Right cardiac atrium (tissue), 5 donors: Measurements from ENCODE around the gene KLHL5. TPM values are rescaled to one million over a fixed set of nuclear protein-coding genes. Genes with fewer than 3 reads are reported as not detected.

Experiments used
- ATAC-seq, 2 donors: fragments of 200-7000 bp; cut with Tn5 transposase; one replicate each; pipeline versions ENCODE4 v1.8.0 to v1.9.1; 2020; ENCODE audit warnings: moderate library complexity in 2 of 2, mild to moderate bottlenecking in 1 of 2
- DNase-seq, 3 donors: peaks; one replicate each; pipeline ENCODE4 v3.0.0-alpha.2; 2020
- H3K27ac ChIP-seq: one replicate; pipeline ENCODE4 v1.5.1; 2013; ENCODE audit warnings: mild to moderate bottlenecking, low read length, control low read depth, moderate library complexity
- H3K27me3 ChIP-seq: one replicate; pipeline ENCODE4 v1.6.1; 2013; ENCODE audit not compliant: control insufficient read depth, insufficient read depth
- H3K4me1 ChIP-seq: one replicate; pipeline ENCODE4 v1.6.1; 2013; ENCODE audit warnings: low read length; ENCODE audit not compliant: control insufficient read depth, insufficient read depth
- H3K4me3 ChIP-seq: one replicate; pipeline ENCODE4 v1.5.1; 2013; ENCODE audit warnings: low read length, control low read depth
- H3K9me3 ChIP-seq: one replicate; pipeline ENCODE4 v1.6.1; 2013; ENCODE audit warnings: low read length; ENCODE audit not compliant: control insufficient read depth
- WGBS: extraction: QIAGEN DNeasy Blood & Tissue Kit; methylation state at CpG from one replicate; pipeline ENCODE4 v1.1.7; 2013; 5-methylcytosine and 5-hydroxymethylcytosine counted together
- intact Hi-C, 4 donors: fragments of 100-400 bp; cut with DNase I; formaldehyde crosslinking; loops; one replicate each; pipeline versions ENCODE4 v1.11.0 to v1.14.0; 2022 to 2023
- polyA plus RNA-seq: library from polyadenylated mRNA; stranded (reverse); fragments of 200-250 nt; gene quantifications from one replicate; pipeline ENCODE4 v1.2.3, GENCODE V29; 2013
- total RNA-seq, 4 donors: library from RNA; stranded (reverse); fragmentation: NEBNext Ultra II Directional; extraction: Animal tissue kit (Norgen Biotek cat#: 25700); gene quantifications; one replicate each; pipeline ENCODE4 v1.2.1, GENCODE V29; 2021
- donor health status: healthy with polysubstance abuse.
- donor health status: DM: no; HTN: yes; CAD: no.
- donor health status: DM: no; HTN: no; CAD: no.
- donor health status: DM: no; HTN: yes; CAD: no; lungs with severe emphysema.
- donor health status: DM: yes; HTN: yes; CAD: no.

The KLHL5 gene
- total and polyA plus RNA-seq, 5 donors: 5.8 to 17.0 (median 14.3) TPM

GRCh38 chr4:39103291-39103690, 41.3 kb downstream of the KLHL5 start:
- Histone ChIP-seq H3K9me3 (no peaks in the 10 kb centered on the region), H3K4me1 (no peaks in the 10 kb centered on the region), H3K27ac (no peak overlapping the region), H3K27me3 (no peaks in the 10 kb centered on the region), H3K4me3 (no peak overlapping the region)
- WGBS: 96% methylated on average over 6 of the region's 6 CpGs
- DNase-seq (no peak), ATAC-seq (no peak)
- intact Hi-C loops: no loop called here

DNA sequence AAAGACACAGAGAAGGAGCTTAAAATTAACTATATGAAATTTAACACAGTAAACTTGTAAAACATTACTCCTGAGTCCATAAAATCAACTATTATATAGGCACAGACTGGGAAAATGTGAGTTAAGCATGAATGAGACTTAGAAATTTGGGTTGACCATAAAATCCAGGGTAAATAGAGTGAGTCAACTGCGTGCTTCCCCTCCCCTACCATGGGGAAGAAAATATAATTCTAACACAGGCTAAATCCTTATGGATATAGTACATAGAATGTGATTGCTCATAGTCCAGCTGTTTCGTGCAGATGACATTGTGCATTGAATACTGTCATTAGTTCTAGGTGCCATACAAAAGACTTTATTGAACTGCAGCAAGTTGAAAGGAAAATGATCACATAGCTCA, 42.2 kb downstream of the KLHL5 start:
- Histone ChIP-seq H3K4me1 (no peaks in the 10 kb centered on the region), H3K27me3 (no peaks in the 10 kb centered on the region), H3K27ac (no peak overlapping the region), H3K4me3 (no peak overlapping the region), H3K9me3 (no peaks in the 10 kb centered on the region)
- ATAC-seq (no peak), DNase-seq (no peak)
- WGBS: 90% methylated on average over 2 of the region's 2 CpGs
- intact Hi-C loops: no loop called here

DNA sequence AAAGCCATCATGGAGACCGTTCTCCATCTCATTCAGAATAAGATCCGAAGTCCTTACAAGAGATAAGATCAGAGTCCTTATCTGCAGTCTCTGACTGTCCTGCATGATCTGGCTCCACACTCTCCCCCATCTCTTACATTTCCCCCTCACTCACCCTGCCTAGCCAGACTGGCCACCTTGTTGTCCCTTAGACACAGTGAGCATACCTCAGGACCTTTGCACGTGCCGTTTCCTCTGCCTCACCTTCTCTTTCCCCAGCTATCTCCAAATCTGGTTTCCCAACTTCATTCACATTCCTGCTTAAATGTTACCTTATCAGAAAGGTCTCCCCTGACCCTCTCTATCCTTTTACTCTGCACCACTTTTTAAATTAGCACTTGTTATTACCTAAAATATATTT, 44.0 kb downstream of the KLHL5 start:
- no peak overlapping the region for H3K27ac ChIP-seq
- DNase-seq: no peak

DNA sequence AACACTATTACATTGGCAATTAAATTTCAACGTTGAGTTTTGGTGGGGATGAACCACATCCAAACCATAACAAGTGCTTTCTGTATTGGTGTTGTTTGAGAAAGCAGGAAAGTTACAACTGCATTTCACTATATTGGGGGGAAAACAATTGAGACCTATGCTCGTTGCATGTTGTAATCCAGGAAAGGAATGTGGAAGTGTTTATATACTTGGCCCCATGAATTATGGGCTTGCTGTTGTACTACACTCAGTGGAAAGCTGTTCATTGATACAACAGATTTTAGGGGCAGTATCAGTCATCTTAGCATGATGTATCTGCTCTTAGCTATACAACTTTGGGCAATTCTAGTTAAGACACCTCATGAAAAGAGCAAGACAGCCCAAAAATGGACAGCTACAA, 52.4 kb downstream of the KLHL5 start:
- no peaks in the 10 kb centered on the region for H3K9me3 ChIP-seq
- H3K4me1 ChIP-seq: no peaks in the 10 kb centered on the region
- H3K4me3 ChIP-seq: no peak overlapping the region
- no peaks in the 10 kb centered on the region for H3K27me3 ChIP-seq
- intact Hi-C loops: no loop called here
- DNase-seq: no peak
- 85% methylated on average over 2 of the region's 2 CpGs for WGBS
- ATAC-seq: no peak
- no peak overlapping the region for H3K27ac ChIP-seq

More for the DNA sequence above, 44.0 kb downstream of the KLHL5 start:
- intact Hi-C loops: no loop called here
- H3K4me1 ChIP-seq: no peaks in the 10 kb centered on the region
- H3K9me3 ChIP-seq: no peaks in the 10 kb centered on the region
- 97% methylated on average over 4 of the region's 4 CpGs for WGBS
- no peak for ATAC-seq
- no peaks in the 10 kb centered on the region for H3K27me3 ChIP-seq
- no peak overlapping the region for H3K4me3 ChIP-seq

DNA sequence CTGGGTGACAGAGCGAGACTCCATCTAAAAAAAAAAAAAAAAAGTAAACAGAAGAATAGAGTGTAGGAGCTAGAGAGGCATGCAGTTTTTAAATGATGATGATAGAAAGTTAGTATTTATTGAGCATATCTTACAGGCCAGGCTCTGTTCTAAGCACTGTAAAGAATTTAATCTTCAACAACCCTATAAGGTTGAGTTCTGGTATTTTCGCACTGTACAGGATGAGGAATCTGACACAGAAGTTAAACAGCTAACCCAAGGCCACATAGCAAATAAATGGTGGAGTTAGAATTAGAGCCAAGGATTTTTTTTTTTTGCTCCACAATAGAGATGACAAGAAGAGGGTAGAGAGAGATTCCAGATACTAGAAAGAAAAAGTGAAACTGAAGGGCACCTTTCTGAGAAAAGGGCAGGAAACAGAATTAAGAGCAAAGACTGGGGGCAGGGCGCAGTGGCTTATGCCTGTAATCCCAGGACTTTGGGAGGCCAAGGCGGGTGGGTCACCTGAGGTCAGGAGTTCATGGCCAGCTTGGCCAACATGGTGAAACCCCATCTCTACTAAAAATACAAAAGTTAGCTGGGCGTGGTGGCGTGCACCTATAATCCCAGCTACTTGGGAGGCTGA, 56.1 kb downstream of the KLHL5 start:
- no peaks in the 10 kb centered on the region for H3K4me1 ChIP-seq
- no peaks in the 10 kb centered on the region for H3K27me3 ChIP-seq
- 93% methylated on average over 6 of the region's 6 CpGs for WGBS
- no peak overlapping the region for H3K4me3 ChIP-seq
- no peak overlapping the region for H3K27ac ChIP-seq
- intact Hi-C loops: no loop called here
- DNase-seq (no peak), ATAC-seq (no peak)
- H3K9me3 ChIP-seq: no peaks in the 10 kb centered on the region

- Histone ChIP-seq H3K4me1 (no peaks in the 10 kb centered on the region), H3K27ac (no peak overlapping the region), H3K27me3 (no peaks in the 10 kb centered on the region), H3K4me3 (no peak overlapping the region), H3K9me3 (no peaks in the 10 kb centered on the region)
- intact Hi-C loops: no loop called here
- DNase-seq (no peak), ATAC-seq (no peak)
- 98% methylated on average over 1 of the region's 1 CpG for WGBS
Observed at GRCh38 chr4:39120418-39120817, 58.4 kb downstream of the KLHL5 start.

DNA sequence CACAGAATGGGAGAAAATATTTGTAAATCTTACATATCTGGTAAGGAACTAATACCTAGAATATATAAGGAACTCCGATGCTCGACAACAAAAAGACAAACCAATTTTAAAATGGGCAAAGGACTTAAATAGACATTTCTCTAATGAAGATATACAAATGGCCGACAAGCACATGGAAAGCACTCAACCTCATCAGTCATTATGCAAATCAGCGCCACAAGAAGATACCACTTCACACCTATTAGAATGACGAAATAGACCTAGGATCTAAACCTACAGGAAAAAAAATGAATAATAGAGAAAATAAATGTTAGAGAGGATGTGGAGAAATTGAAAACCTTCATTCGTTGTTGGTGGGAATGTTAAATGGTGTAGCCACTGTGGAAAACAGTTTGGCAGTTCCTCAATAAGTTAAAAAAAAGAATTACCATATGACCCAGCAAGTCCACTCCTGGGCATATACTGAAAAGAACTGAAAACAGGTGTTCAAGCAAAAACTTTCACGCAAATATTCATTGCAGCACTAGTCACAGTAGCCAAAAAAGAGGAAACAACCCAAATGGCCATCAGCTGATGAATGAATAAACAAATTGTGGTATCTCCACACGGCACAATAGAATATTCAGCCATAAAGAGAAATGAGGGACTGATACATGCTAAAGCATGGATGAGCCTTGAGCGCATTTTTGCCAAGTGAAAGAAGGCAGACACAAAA, 63.0 kb downstream of the KLHL5 start:
- H3K27ac ChIP-seq: no peak overlapping the region
- no peaks in the 10 kb centered on the region for H3K9me3 ChIP-seq
- no peaks in the 10 kb centered on the region for H3K4me1 ChIP-seq
- no peak for ATAC-seq
- DNase-seq: no peak
- intact Hi-C loops: no loop called here
- no peaks in the 10 kb centered on the region for H3K27me3 ChIP-seq
- WGBS: 95% methylated on average over 9 of the region's 9 CpGs
- no peak overlapping the region for H3K4me3 ChIP-seq

GRCh38 chr4:39125600-39125985, 63.6 kb downstream of the KLHL5 start:
- H3K9me3 ChIP-seq: no peaks in the 10 kb centered on the region
- no peak overlapping the region for H3K27ac ChIP-seq
- DNase-seq (no peak), ATAC-seq (no peak)
- 92% methylated on average over 3 of the region's 3 CpGs for WGBS
- H3K27me3 ChIP-seq: no peaks in the 10 kb centered on the region
- H3K4me3 ChIP-seq: no peak overlapping the region
- intact Hi-C loops: no loop called here
- no peaks in the 10 kb centered on the region for H3K4me1 ChIP-seq

DNA sequence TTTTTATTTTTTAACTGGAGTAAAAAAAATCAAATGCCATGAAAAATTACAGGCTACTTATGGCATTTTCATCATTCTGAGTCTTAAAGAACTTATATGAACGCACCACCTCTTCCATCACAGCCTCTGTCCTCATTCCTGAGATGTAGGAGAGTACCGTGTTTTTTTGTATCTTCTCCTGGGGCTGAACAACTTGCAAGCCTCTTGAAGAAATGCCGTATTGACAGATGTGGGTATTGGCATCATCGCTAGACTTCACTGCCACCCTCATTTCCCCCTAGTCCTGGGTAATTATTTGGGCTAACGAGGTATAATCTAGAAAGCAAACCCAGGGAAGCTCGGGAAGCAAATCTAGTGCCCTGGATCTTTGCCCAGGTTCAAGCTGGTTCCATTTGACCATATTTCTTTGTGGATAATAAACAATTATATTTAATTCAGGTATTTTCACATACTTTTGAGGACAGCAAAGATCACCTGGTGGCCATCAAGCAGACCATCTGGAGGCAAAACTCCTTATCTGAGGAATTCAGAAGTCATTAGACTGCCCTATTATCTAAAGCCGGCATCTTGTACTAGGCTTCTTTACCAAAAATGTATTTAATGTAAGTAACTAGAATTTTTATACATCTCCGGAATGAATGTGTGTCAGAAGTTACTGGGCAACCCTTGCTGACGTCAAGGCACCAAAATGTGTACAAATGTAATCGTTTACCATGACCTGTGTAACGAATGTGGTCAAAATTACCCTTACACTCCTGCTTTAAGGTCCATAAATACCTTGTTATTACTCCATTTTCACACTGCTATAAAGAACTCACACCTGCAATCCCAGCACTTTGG, 64.4 kb downstream of the KLHL5 start:
- WGBS: 92% methylated on average over 11 of the region's 11 CpGs
- ATAC-seq (no peak), DNase-seq (no peak)
- Histone ChIP-seq H3K4me1 (no peaks in the 10 kb centered on the region), H3K9me3 (no peaks in the 10 kb centered on the region), H3K27me3 (no peaks in the 10 kb centered on the region), H3K27ac (no peak overlapping the region), H3K4me3 (no peak overlapping the region)
- intact Hi-C loops: no loop called here

GRCh38 chr4:39133623-39134022, 71.6 kb downstream of the KLHL5 start:
- H3K9me3 ChIP-seq: no peaks in the 10 kb centered on the region
- H3K27me3 ChIP-seq: no peaks in the 10 kb centered on the region
- 96% methylated on average over 3 of the region's 3 CpGs for WGBS
- ATAC-seq (no peak), DNase-seq (no peak)
- no peak overlapping the region for H3K4me3 ChIP-seq
- H3K4me1 ChIP-seq: no peaks in the 10 kb centered on the region
- no peak overlapping the region for H3K27ac ChIP-seq
- intact Hi-C loops: loop anchor here in 3 of 4 donors (5.0 to 10.0 kb wide), 4 partner anchors 231 to 379 kb away; no protein-coding TSS in a partner anchor

DNA sequence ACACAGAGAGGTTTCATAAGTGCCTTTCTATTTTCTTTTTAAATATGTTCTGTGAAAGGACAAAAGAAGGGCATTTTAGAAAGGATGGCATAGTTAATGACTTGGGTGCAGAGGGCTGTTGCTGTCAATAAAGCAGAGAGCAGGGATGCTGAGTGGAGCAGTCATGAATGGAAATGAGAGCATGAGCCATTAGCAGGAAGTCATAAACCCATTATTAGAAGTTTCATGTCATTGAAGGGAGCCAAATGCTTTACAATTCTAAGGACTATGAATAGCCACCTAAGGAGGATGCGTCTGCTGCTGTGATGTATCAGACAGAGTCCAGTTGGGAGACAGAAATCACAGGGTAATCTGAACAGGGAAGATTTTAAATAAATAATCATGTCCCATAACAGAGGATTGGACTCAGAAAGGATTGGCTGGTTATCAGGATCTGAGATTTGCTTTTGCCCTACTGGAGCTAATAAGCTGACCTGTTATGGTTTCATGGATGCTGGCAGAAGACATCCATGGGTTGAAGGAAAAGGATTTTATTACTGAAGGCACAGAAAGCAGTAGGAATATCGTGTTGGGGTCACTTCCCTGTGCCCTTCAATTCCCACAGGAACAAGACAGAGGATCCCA, 72.8 kb downstream of the KLHL5 start:
- ATAC-seq: no peak
- Histone ChIP-seq H3K4me1 (no peaks in the 10 kb centered on the region), H3K4me3 (no peak overlapping the region), H3K27ac (no peak overlapping the region), H3K9me3 (no peaks in the 10 kb centered on the region), H3K27me3 (no peaks in the 10 kb centered on the region)
- WGBS: 43% methylated on average over 2 of the region's 2 CpGs
- no peak for DNase-seq
- intact Hi-C loops: loop anchor here (5.0 to 10.0 kb wide), 5 partner anchors 227 to 380 kb away; no protein-coding TSS in a partner anchor
